ENCODE results near the gene SRPK1.

DNA sequence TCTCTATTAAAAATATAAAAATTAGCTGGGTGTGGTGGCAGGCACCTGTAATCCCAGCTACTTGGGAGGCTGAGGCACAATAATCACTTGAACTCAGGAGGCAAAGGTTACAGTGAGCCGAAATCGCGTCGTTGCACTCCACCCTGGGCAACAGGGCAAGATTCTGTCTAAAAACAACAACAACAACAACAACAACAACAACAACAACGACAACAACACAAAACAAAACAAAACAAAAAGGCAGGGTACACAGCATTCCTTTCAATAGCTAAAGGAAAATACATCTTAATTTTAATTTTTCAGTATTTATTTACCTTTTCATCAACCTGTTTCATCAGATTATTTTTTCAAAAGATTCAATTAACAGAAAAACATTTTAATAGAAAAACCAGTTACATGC lies 28.4 kb downstream of the SRPK1 start:
- TF ChIP-seq CTCF (IDR thresholded peaks at IDR 0.05) (no peak), POLR2A (IDR thresholded peaks at IDR 0.05) (no peak), POLR2AphosphoS5 (IDR thresholded peaks at IDR 0.05) (no peak), EP300 (IDR thresholded peaks at IDR 0.05) (no peak)

Data from sigmoid colon (tissue), 4 donors.